Erythroblast (primary cell): ENCODE data around the gene NLGN4Y.

Experiments
- GATA1 ChIP-seq: IDR thresholded peaks from 2 replicates; pipeline ENCODE4 v1.6.1; 2011; ENCODE audit warnings: low read depth, mild to moderate bottlenecking, control low read depth, low read length, moderate library complexity
- POLR2A ChIP-seq: IDR thresholded peaks from 2 replicates; pipeline ENCODE4 v1.6.1; 2011; ENCODE audit warnings: mild to moderate bottlenecking, low read length

DNA sequence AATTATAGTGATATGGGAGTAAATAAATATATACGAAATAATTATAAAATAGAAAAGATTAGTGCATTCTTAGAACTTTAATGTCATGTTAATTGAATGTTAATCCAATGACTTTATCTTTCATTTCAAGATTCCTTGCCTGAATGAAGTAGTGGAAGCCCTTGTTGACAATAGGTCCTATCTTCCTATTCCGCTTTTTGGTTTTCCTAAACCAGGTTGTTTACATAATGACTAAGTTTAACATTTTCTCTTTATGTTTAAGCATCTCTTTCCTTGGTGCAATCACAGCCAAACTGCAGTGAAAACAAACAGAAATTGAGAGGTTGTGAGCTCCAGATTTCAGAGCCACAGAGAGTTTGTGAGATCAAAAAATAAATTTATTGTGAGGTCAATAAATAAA lies 109.4 kb downstream of the NLGN4Y start:
- TF ChIP-seq POLR2A (no peak), GATA1 (no peak)
